GM12878 (cell line): ENCODE measurements around the gene POLR1F. TPM values are rescaled to one million over a fixed set of nuclear protein-coding genes. Genes with fewer than 3 reads are reported as not detected.

Experiments
- ATAC-seq: fragments of 200-7000 bp; cut with Tn5 transposase; 3 replicates; pipeline ENCODE4 v1.9.1; 2020; ENCODE audit warnings: mild to moderate bottlenecking, moderate library complexity
- BruUV-seq: library from RNA; stranded (reverse); fragments of 400-500 nt; replicated peaks from 2 replicates; lab custom pipeline; 2021; lab: Mats Ljungman, UMichigan
- CTCF ChIA-PET: fragments of 300-600 bp; sonication (Branson Sonifier 250); formaldehyde crosslinking; extraction: SDS; loops from one replicate; lab custom pipeline; 2021; ENCODE audit warnings: inconsistent platforms; lab: Yijun Ruan, JAX
- POLR2A ChIA-PET: fragments of 350-600 bp; formaldehyde crosslinking; extraction: SDS; loops from one replicate; lab custom pipeline; 2021; ENCODE audit warnings: inconsistent platforms; lab: Charles Lee
- RAD21 ChIA-PET: fragments of 300-600 bp; sonication (Branson Sonifier 250); formaldehyde crosslinking; loops from one replicate; lab custom pipeline; 2023; ENCODE audit warnings: antibody characterized with exemption; ENCODE audit not compliant: unreplicated experiment; lab: Charles Lee
- SMC1A ChIA-PET: fragments of 300-600 bp; sonication (Branson Sonifier 250); formaldehyde crosslinking; loops from one replicate; lab custom pipeline; 2023; ENCODE audit not compliant: unreplicated experiment, uncharacterized antibody; lab: Charles Lee
- DNase-seq: peaks from one replicate; pipeline ENCODE4 v3.0.0-alpha.2; 2011; ENCODE audit warnings: low read depth, low spot score
- FAIRE-seq: peaks from 3 replicates; lab custom pipeline; 2011; peaks lifted over from hg19 to GRCh38; lab: Jason Lieb, UNC
- H2AFZ ChIP-seq: 2 replicates; pipeline ENCODE4 v1.6.0; 2011; ENCODE audit warnings: low read depth, low read length, control low read depth; ENCODE audit not compliant: control insufficient read depth
- H3K27ac ChIP-seq: 2 replicates; pipeline ENCODE4 v1.5.1; 2011; ENCODE audit warnings: control low read depth; ENCODE audit not compliant: control insufficient read depth, insufficient read depth
- H3K27me3 ChIP-seq, 2 experiments: replicated peaks in 1 of 2; 2 replicates each; pipeline versions ENCODE4 v1.6.0 to v1.6.1; 2011; ENCODE audit warnings: low read length in 1 of 2; ENCODE audit not compliant: control insufficient read depth in 2 of 2, insufficient read depth in 2 of 2
- H3K36me3 ChIP-seq, 2 experiments: 2 replicates each; pipeline ENCODE4 v1.5.1; 2011; ENCODE audit warnings: low read length in 1 of 2; ENCODE audit not compliant: control insufficient read depth in 2 of 2, insufficient read depth in 2 of 2
- H3K4me1 ChIP-seq: 2 replicates; pipeline ENCODE4 v1.6.1; 2011; ENCODE audit warnings: mild to moderate bottlenecking, low read length, moderate library complexity, mixed read lengths; ENCODE audit not compliant: control insufficient read depth, insufficient read depth
- H3K4me2 ChIP-seq: 2 replicates; pipeline ENCODE4 v1.6.0; 2011; ENCODE audit warnings: control low read depth; ENCODE audit not compliant: control insufficient read depth, insufficient read depth
- H3K4me3 ChIP-seq: fragments of 200-600 bp; sonication (generic); 2 replicates; pipeline ENCODE4 v1.5.1; 2016
- H3K79me2 ChIP-seq: 2 replicates; pipeline ENCODE4 v1.6.0; 2011; ENCODE audit warnings: low read length; ENCODE audit not compliant: control insufficient read depth, insufficient read depth
- H3K9ac ChIP-seq: 2 replicates; pipeline ENCODE4 v1.8.0; 2011; ENCODE audit warnings: low read length, control low read depth, mixed read lengths; ENCODE audit not compliant: control insufficient read depth, insufficient read depth
- H3K9me3 ChIP-seq: replicated peaks from 3 replicates; pipeline ENCODE4 v1.5.1; 2011; ENCODE audit warnings: mild to moderate bottlenecking, low read length; ENCODE audit not compliant: control insufficient read depth, insufficient read depth
- H4K20me1 ChIP-seq: 2 replicates; pipeline ENCODE4 v1.6.0; 2011; ENCODE audit not compliant: control insufficient read depth, insufficient read depth
- BRCA1 ChIP-seq: IDR thresholded peaks from 2 replicates; pipeline ENCODE4 v1.6.1; 2011; ENCODE audit warnings: low read depth, low read length, improper control_type of control experiment
- CREM ChIP-seq: IDR thresholded peaks from 2 replicates; pipeline ENCODE4 v1.6.1; 2014; ENCODE audit warnings: antibody characterized with exemption, low read depth
- E2F4 ChIP-seq: IDR thresholded peaks from 2 replicates; pipeline ENCODE4 v1.6.1; 2012; ENCODE audit warnings: low read depth, low read length, improper control_type of control experiment
- NFXL1 ChIP-seq: fragments of 450-650 bp; IDR thresholded peaks from 2 replicates; pipeline ENCODE4 v1.6.1; 2017; ENCODE audit warnings: antibody characterized with exemption, mild to moderate bottlenecking, borderline replicate concordance
- POLR2AphosphoS2 ChIP-seq: IDR thresholded peaks from 2 replicates; pipeline ENCODE4 v1.6.1; 2011; ENCODE audit warnings: low read depth, mild to moderate bottlenecking, low read length, improper control_type of control experiment, moderate library complexity
- PRDM15 ChIP-seq: fragments of 450-650 bp; formaldehyde crosslinking; IDR thresholded peaks from 2 replicates; pipeline ENCODE4 v1.4.0; 2020; ENCODE audit warnings: mild to moderate bottlenecking, moderate library complexity
- SMARCA5 ChIP-seq: fragments of 450-650 bp; IDR thresholded peaks from 2 replicates; pipeline ENCODE4 v1.6.1; 2017; ENCODE audit warnings: mild to moderate bottlenecking
- TCF12 ChIP-seq: IDR thresholded peaks from 2 replicates; pipeline ENCODE4 v1.6.1; 2011; ENCODE audit warnings: low read depth, mild to moderate bottlenecking, low read length
- ZNF622 ChIP-seq: fragments of 450-650 bp; IDR thresholded peaks from 2 replicates; pipeline ENCODE4 v1.6.1; 2017; ENCODE audit warnings: mild to moderate bottlenecking, inconsistent platforms
- ZSCAN29 ChIP-seq: fragments of 450-650 bp; IDR thresholded peaks from 2 replicates; pipeline ENCODE4 v1.6.1; 2017; ENCODE audit warnings: mild to moderate bottlenecking, moderate library complexity
- WGBS: methylation state at CpG from one replicate; pipeline ENCODE4 v1.1.6; 2016; ENCODE audit warnings: low lambda C conversion rate; ENCODE audit not compliant: insufficient replicate concordance, insufficient coverage; ENCODE audit errors: missing lambda C conversion rate; 5-methylcytosine and 5-hydroxymethylcytosine counted together
- in situ Hi-C: fragments of 300-500 bp; cut with MboI; formaldehyde crosslinking; loops from 9 replicates; pipeline ENCODE4 v1.14.3; 2018; ENCODE audit warnings: mixed read lengths
- intact Hi-C: fragments of 100-400 bp; cut with micrococcal nuclease; formaldehyde crosslinking; loops from one replicate; pipeline ENCODE4 v1.14.2; 2022; ENCODE audit not compliant: unreplicated experiment
- polyA plus RNA-seq, 11 experiments: library from polyadenylated mRNA; depleted of rRNA in 4 of 11; unstranded in 6 of 11; stranded (reverse) in 5 of 11; fragments of >200 nt; fragmentation: Nextera tagmentation in 4 of 11; fragmentation: Illumina TruSeq in 1 of 11; extraction: Ambion mirVana in 4 of 11; extraction: Trizol in 1 of 11; gene quantifications; 1 replicate in 1 of 11; 2 replicates in 10 of 11; pipeline versions ENCODE4 v1.2.1 to v1.2.3, GENCODE V29; 2011 to 2016; ENCODE audit warnings: inconsistent platforms in 2 of 11, missing spikeins in 2 of 11, low read depth in 1 of 11
- total RNA-seq, 4 experiments: library from RNA; depleted of rRNA in 3 of 4; stranded (reverse); fragments of >200 nt in 3 of 4; fragmentation: Illumina TruSeq in 1 of 4; extraction: Trizol in 1 of 4; gene quantifications; 2 replicates each; pipeline versions ENCODE4 v1.2.1 to v1.2.3, GENCODE V29; 2013 to 2021
- TF ChIP-seq, protein P1 (sequence below): fragments of 450-650 bp; IDR thresholded peaks from 2 replicates; pipeline ENCODE4 v1.6.1; 2017; ENCODE audit warnings: borderline replicate concordance
- TF ChIP-seq, protein P2 (sequence below): IDR thresholded peaks from 2 replicates; pipeline ENCODE4 v1.6.1; 2011; ENCODE audit warnings: low read depth, low read length, improper control_type of control experiment, borderline replicate concordance

The POLR1F gene
- total and polyA plus RNA-seq, 10 of the 15 experiments (the other 5 are each of a cell fraction or from before 2014, with no cell fraction given) = 16.9 to 129 (median 29.7) TPM

- intact Hi-C loops (loop anchor here (5.0 kb wide), 1 partner anchor 618 kb away; no protein-coding TSS in a partner anchor), in situ Hi-C loops (no loop called here)
- 40% methylated on average over 6 of the region's 6 CpGs for WGBS
- no TSS peak for BruUV-seq
- no peak overlapping the region; the same call in 1 of the 2 replicates for H3K9ac ChIP-seq
- H2AFZ ChIP-seq = peak overlapping the region; percentile 46
- H3K4me3 ChIP-seq = no peak overlapping the region
- no peak for FAIRE-seq
- H3K9me3 ChIP-seq = no peaks in the 10 kb centered on the region
- CTCF ChIA-PET = interaction anchor here (0.6 to 8.0 kb wide), 28 partner anchors 10 to 1117 kb away, joined by 3 to 184 read pairs (median 5); no protein-coding TSS in a partner anchor
- H3K4me2 ChIP-seq = peak overlapping the region; percentile 21; the same call in 1 of the 2 replicates
- 0 out of 2 replicates have a peak, but pooled peaks cover 3% of the 10 kb centered on the region for H3K4me1 ChIP-seq
- RAD21 ChIA-PET = interaction anchor here (0.7 to 8.1 kb wide), 10 partner anchors 9 to 1644 kb away, joined by 3 to 123 read pairs (median 3); no protein-coding TSS in a partner anchor
- no peak for TF ChIP-seq POLR2AphosphoS2
- TF ChIP-seq, protein P1, sequence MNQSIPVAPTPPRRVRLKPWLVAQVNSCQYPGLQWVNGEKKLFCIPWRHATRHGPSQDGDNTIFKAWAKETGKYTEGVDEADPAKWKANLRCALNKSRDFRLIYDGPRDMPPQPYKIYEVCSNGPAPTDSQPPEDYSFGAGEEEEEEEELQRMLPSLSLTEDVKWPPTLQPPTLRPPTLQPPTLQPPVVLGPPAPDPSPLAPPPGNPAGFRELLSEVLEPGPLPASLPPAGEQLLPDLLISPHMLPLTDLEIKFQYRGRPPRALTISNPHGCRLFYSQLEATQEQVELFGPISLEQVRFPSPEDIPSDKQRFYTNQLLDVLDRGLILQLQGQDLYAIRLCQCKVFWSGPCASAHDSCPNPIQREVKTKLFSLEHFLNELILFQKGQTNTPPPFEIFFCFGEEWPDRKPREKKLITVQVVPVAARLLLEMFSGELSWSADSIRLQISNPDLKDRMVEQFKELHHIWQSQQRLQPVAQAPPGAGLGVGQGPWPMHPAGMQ = no peak
- no peak for TF ChIP-seq PRDM15 (CRISPR knock-in tag)
- TF ChIP-seq ZSCAN29 = no peak
- no peak for TF ChIP-seq CREM
- no peak for TF ChIP-seq BRCA1
- no peak for TF ChIP-seq SMARCA5
- no peak for TF ChIP-seq TCF12
- TF ChIP-seq ZNF622 = no peak
- TF ChIP-seq E2F4 = no peak
- TF ChIP-seq, protein P2, sequence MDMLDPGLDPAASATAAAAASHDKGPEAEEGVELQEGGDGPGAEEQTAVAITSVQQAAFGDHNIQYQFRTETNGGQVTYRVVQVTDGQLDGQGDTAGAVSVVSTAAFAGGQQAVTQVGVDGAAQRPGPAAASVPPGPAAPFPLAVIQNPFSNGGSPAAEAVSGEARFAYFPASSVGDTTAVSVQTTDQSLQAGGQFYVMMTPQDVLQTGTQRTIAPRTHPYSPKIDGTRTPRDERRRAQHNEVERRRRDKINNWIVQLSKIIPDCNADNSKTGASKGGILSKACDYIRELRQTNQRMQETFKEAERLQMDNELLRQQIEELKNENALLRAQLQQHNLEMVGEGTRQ = no peak
- no peak for TF ChIP-seq NFXL1
- POLR2A ChIA-PET = interaction anchor here (1.5 kb wide), 1 partner anchor 888 kb away, joined by 3 read pairs; no protein-coding TSS in a partner anchor
- H3K27me3 ChIP-seq = no peaks in the 10 kb centered on the region
- H3K27ac ChIP-seq = no peak overlapping the region
- no peak for DNase-seq
- H3K79me2 ChIP-seq = peaks cover 32% of the 10 kb centered on the region
- H4K20me1 ChIP-seq = no peaks in the 10 kb centered on the region
- no peaks in the 10 kb centered on the region for H3K36me3 ChIP-seq
- ATAC-seq = no peak; the same call in 2 of the 3 replicates
- SMC1A ChIA-PET = interaction anchor here (0.6 to 2.3 kb wide), 14 partner anchors 10 to 946 kb away, joined by 3 to 14 read pairs (median 4); no protein-coding TSS in a partner anchor
Observed at GRCh38 chr7:19709249-19709578, 377 bp upstream of the POLR1F start.
